Body of pancreas (tissue), 4 donors: Measurements from ENCODE around the gene SPRING1. TPM values are rescaled to one million over a fixed set of nuclear protein-coding genes. Genes with fewer than 3 reads are reported as not detected.

Experiments used
- ATAC-seq: fragments of 150-250 bp; one replicate; pipeline ENCODE4 v1.9.1; 2016
- DNase-seq, 4 donors: peaks; one replicate each; pipeline ENCODE4 v3.0.0-alpha.2; 2019
- H3K27ac ChIP-seq, 4 donors: fragments of 200-600 bp; sonication (generic); 1 replicate in 3 of 4; 2 replicates in 1 of 4; pipeline versions ENCODE4 v1.5.1 to v1.6.1; 2016 to 2019; ENCODE audit warnings: mild to moderate bottlenecking in 1 of 4, mixed read lengths in 1 of 4, moderate library complexity in 1 of 4
- H3K27me3 ChIP-seq, 2 donors: fragments of 200-600 bp; sonication (generic); one replicate each; pipeline ENCODE4 v1.6.0; 2016; ENCODE audit warnings: mild to moderate bottlenecking in 1 of 2
- H3K36me3 ChIP-seq, 2 donors: fragments of 200-600 bp; sonication (generic); replicated peaks in 1 of 2; 2 replicates each; pipeline ENCODE4 v1.5.1; 2016; ENCODE audit warnings: low read depth in 2 of 2; ENCODE audit not compliant: insufficient read depth in 1 of 2
- H3K4me1 ChIP-seq: fragments of 200-600 bp; sonication (generic); one replicate; pipeline ENCODE4 v1.6.0; 2016
- H3K4me3 ChIP-seq, 2 donors: fragments of 200-600 bp; sonication (generic); 1 replicate in 1 of 2; 2 replicates in 1 of 2; pipeline ENCODE4 v1.5.1; 2016 to 2019
- H3K9me3 ChIP-seq, 3 donors: fragments of 200-600 bp; sonication (generic); 1 replicate in 2 of 3; 2 replicates in 1 of 3; pipeline ENCODE4 v1.5.1; 2016
- POLR2A ChIP-seq, 3 donors: fragments of 450-650 bp; IDR thresholded peaks; one replicate each; pipeline ENCODE4 v1.6.1; 2016; ENCODE audit warnings: antibody characterized with exemption in 3 of 3, mild to moderate bottlenecking in 2 of 3
- whole genome bisulfite sequencing, 2 donors: methylation state at CpG; one replicate each; pipeline ENCODE4 v1.1.5; 2017; 5-methylcytosine and 5-hydroxymethylcytosine counted together
- intact Hi-C: fragments of 100-400 bp; cut with DNase I; formaldehyde crosslinking; loops from one replicate; pipeline ENCODE4 v1.15.1; 2023
- total RNA-seq, 2 donors: library from RNA; depleted of rRNA; stranded (reverse); fragments of >200 nt; gene quantifications; one replicate each; pipeline ENCODE4 v1.1.0, GENCODE V29; 2016
- TF ChIP-seq, protein P1 (sequence below), 7 experiments: fragments of 450-650 bp in 4 of 7; fragments of 200-600 bp in 3 of 7; sonication (generic) in 3 of 7; IDR thresholded peaks; one replicate each; pipeline ENCODE4 v1.5.1; 2016 to 2019; ENCODE audit warnings: antibody characterized with exemption in 7 of 7

Gene SPRING1
- total RNA-seq, 2 donors from 2014 or later, result 9.1 to 9.9 TPM

DNA sequence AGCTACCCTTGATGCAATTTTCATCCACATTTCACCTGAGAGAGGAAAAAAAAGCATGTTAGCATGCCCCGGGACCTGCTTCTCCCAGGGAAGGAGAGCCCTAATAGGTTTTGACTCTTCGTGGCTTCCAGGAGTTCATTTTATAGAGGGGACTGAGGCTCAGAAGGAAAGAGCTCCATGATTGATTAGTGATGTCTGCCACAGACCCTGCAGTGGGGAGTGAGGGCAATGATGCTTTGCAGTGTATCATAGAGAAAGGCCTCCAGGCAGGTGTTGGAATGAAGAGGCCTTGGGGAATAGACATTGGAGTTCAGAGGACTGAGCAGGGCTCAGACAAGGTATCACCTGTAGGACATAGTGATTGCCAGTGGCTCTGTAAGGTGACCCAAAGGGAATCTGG, 41.7 kb upstream of the SPRING1 start:
- intact Hi-C loops, result no loop called here
- no peaks in the 10 kb centered on the region for H3K36me3 ChIP-seq
- WGBS, 2 donors, result 88 to 90% methylated on average over 2 of the region's 2 CpGs
- H3K9me3 ChIP-seq, result no peaks in the 10 kb centered on the region
- no peaks in the 10 kb centered on the region for H3K4me1 ChIP-seq
- DNase-seq (no peak), ATAC-seq (no peak)
- no peaks in the 10 kb centered on the region for H3K27me3 ChIP-seq
- no peak overlapping the region for H3K4me3 ChIP-seq
- TF ChIP-seq POLR2A (IDR thresholded peaks at IDR 0.05), result no peak
- TF ChIP-seq, protein P1, sequence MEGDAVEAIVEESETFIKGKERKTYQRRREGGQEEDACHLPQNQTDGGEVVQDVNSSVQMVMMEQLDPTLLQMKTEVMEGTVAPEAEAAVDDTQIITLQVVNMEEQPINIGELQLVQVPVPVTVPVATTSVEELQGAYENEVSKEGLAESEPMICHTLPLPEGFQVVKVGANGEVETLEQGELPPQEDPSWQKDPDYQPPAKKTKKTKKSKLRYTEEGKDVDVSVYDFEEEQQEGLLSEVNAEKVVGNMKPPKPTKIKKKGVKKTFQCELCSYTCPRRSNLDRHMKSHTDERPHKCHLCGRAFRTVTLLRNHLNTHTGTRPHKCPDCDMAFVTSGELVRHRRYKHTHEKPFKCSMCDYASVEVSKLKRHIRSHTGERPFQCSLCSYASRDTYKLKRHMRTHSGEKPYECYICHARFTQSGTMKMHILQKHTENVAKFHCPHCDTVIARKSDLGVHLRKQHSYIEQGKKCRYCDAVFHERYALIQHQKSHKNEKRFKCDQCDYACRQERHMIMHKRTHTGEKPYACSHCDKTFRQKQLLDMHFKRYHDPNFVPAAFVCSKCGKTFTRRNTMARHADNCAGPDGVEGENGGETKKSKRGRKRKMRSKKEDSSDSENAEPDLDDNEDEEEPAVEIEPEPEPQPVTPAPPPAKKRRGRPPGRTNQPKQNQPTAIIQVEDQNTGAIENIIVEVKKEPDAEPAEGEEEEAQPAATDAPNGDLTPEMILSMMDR (IDR thresholded peaks at IDR 0.05), result no peak
- no peak overlapping the region for H3K27ac ChIP-seq

DNA sequence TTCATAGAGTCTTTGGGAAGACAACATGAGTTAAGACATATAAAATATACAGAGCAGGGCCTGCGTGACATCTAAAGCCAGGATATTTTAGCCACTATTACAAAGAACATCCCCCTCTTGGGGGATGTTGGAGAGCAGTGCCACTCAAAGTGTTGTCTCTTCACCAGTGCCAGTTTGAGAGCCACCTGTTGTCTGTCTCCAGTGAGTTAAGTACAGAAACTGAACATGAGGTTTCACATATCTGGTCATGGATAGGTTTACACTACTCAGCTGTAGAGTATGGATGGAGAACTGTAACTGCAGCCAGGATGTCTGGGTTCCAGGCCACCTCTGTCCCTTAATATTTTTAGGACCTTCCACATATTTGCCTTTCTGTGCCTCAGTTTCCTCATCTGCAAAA, 39.4 kb upstream of the SPRING1 start:
- Histone ChIP-seq H3K27ac (no peak overlapping the region), H3K27me3 (no peaks in the 10 kb centered on the region), H3K36me3 (no peaks in the 10 kb centered on the region), H3K4me3 (no peak overlapping the region), H3K4me1 (no peaks in the 10 kb centered on the region), H3K9me3 (no peaks in the 10 kb centered on the region)
- no peak for ATAC-seq
- intact Hi-C loops, result no loop called here
- DNase-seq, result no peak
- TF ChIP-seq, protein P1 (IDR thresholded peaks at IDR 0.05), result no peak
- no peak for TF ChIP-seq POLR2A (IDR thresholded peaks at IDR 0.05)
- 88 to 92% methylated on average over 1 of the region's 1 CpG for WGBS, 2 donors

- DNase-seq, result no peak
- TF ChIP-seq, protein P1 (IDR thresholded peaks at IDR 0.05), result no peak
- no peak for TF ChIP-seq POLR2A (IDR thresholded peaks at IDR 0.05)
- intact Hi-C loops, result no loop called here
- no peaks in the 10 kb centered on the region for H3K9me3 ChIP-seq
- H3K27ac ChIP-seq, result no peak overlapping the region
- WGBS, 2 donors, result 67 to 71% methylated on average over 4 of the region's 4 CpGs
- no peaks in the 10 kb centered on the region for H3K4me1 ChIP-seq
- no peak for ATAC-seq
- H3K36me3 ChIP-seq, result no peaks in the 10 kb centered on the region
- H3K27me3 ChIP-seq, result no peaks in the 10 kb centered on the region
- no peak overlapping the region for H3K4me3 ChIP-seq
Observed at GRCh38 chr12:116774020-116774419, 36.2 kb upstream of the SPRING1 start.

DNA sequence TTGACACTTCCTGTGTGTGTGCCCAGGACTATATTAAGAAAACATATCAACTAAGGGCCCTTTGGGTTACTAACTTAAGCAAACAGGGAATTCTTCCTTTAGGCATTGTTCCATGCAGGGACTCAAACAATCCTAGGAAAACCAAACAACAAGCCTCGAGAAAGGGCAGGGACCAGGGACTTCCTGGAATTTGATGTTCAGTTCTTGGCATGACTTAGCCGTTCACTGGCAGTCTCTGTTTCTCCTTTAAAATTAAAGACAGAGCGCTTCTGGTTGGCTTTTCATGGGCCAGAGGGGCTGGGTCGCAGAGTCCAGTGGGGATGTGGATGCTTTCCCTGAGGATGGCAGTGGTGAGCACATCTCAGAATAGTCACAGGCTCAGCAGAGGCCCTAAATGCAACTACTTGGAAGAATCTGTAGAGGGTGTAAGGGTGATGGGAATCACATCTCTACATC, 35.4 kb upstream of the SPRING1 start:
- no peak overlapping the region for H3K27ac ChIP-seq
- ATAC-seq, result no peak
- no peak overlapping the region for H3K4me3 ChIP-seq
- DNase-seq, result no peak
- H3K4me1 ChIP-seq, result no peaks in the 10 kb centered on the region
- TF ChIP-seq, protein P1 (IDR thresholded peaks at IDR 0.05), result no peak
- no peak for TF ChIP-seq POLR2A (IDR thresholded peaks at IDR 0.05)
- H3K36me3 ChIP-seq, result no peaks in the 10 kb centered on the region
- H3K27me3 ChIP-seq, result no peaks in the 10 kb centered on the region
- 68 to 71% methylated on average over 4 of the region's 4 CpGs for WGBS, 2 donors
- H3K9me3 ChIP-seq, result no peaks in the 10 kb centered on the region
- intact Hi-C loops, result no loop called here

DNA sequence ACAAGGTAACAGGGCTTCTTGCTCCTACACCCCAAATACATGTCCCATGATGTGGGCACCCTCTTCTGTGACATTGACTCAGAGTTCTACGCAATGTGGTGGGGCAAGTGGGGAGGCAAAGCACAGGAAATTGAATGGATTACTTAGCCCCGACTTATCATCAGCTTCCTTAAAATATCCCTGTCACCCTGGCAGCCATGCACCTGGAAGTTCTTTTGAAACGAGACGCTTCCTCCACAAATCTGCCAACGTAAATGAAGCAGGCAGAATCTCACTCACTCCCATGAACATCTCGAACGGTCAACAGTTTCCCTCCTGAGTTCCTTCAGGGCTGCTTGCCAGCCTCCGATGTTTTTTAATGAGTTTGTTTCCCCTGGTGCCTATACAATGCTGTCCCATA, 33.8 kb upstream of the SPRING1 start:
- intact Hi-C loops, result no loop called here
- no peak for ATAC-seq
- Histone ChIP-seq H3K36me3 (no peaks in the 10 kb centered on the region), H3K27ac (no peak overlapping the region), H3K4me3 (no peak overlapping the region), H3K27me3 (no peaks in the 10 kb centered on the region), H3K9me3 (no peaks in the 10 kb centered on the region), H3K4me1 (no peaks in the 10 kb centered on the region)
- TF ChIP-seq, protein P1 (IDR thresholded peaks at IDR 0.05), result no peak
- TF ChIP-seq POLR2A (IDR thresholded peaks at IDR 0.05), result no peak
- DNase-seq, result no peak
- WGBS, 2 donors, result 71 to 76% methylated on average over 8 of the region's 8 CpGs
